ENCODE results near the gene ATXN1L.
A peak's percentile ranks its signal among the peaks of the same experiment; 100 is the strongest.

- TF ChIP-seq POLR2A (IDR thresholded peaks at IDR 0.05; ENCODE audit: low read depth, low read length) (peak; percentile 54; the same call in 1 of the 2 replicates), POLR2AphosphoS5 (IDR thresholded peaks at IDR 0.05; ENCODE audit: low read depth, low read length) (no peak; the same call in 1 of the 2 replicates), TAF1 (IDR thresholded peaks at IDR 0.05; ENCODE audit: borderline replicate concordance, low read depth, low read length) (no peak)
These were observed 7.6 kb downstream of the ATXN1L start for GRCh38 chr16:71853413-71853812.

Measured in GM12892 (cell line).